ENCODE results near the gene SLC35D2.
"Not testable (repeated sequence)": the region's sequence is repeated elsewhere in the genome, so short reads cannot be mapped to it uniquely, and the experiment has no call there.

The SLC35D2 gene

GRCh38 chr9:96400132-96400910 is 16.8 kb upstream of the SLC35D2 start:
- DNase-seq (ENCODE audit: low read depth, low spot score) = no peak

- no peak for DNase-seq (ENCODE audit: low read depth, low spot score)
Measured at GRCh38 chr9:96399325-96399633, 15.8 kb upstream of the SLC35D2 start.

GRCh38 chr9:96398582-96399324 is 15.2 kb upstream of the SLC35D2 start:
- no peak for DNase-seq (ENCODE audit: low read depth, low spot score)

GRCh38 chr9:96395964-96396363 is 12.5 kb upstream of the SLC35D2 start:
- DNase-seq (ENCODE audit: low read depth, low spot score) = no peak

- no peak for DNase-seq (ENCODE audit: low read depth, low spot score)
Measured at GRCh38 chr9:96394832-96395496, 11.5 kb upstream of the SLC35D2 start.

GRCh38 chr9:96392263-96392662 is 8.8 kb upstream of the SLC35D2 start:
- DNase-seq (ENCODE audit: low read depth, low spot score) = no peak

GRCh38 chr9:96391021-96391765 is 7.7 kb upstream of the SLC35D2 start:
- DNase-seq (ENCODE audit: low read depth, low spot score) = no peak

- no peak for DNase-seq (ENCODE audit: low read depth, low spot score)
Measured at GRCh38 chr9:96388144-96388543, 4.6 kb upstream of the SLC35D2 start.

GRCh38 chr9:96386157-96386556 is 2.6 kb upstream of the SLC35D2 start:
- DNase-seq (ENCODE audit: low read depth, low spot score) = no peak

GRCh38 chr9:96382839-96383164 is 709 bp downstream of the SLC35D2 start:
- DNase-seq (ENCODE audit: low read depth, low spot score) = no peak

GRCh38 chr9:96382175-96382574 is 1.3 kb downstream of the SLC35D2 start:
- no peak for DNase-seq (ENCODE audit: low read depth, low spot score)

- no peak for DNase-seq (ENCODE audit: low read depth, low spot score)
Measured at GRCh38 chr9:96381696-96382095, 1.8 kb downstream of the SLC35D2 start.

GRCh38 chr9:96381125-96381524 is 2.4 kb downstream of the SLC35D2 start:
- no peak for DNase-seq (ENCODE audit: low read depth, low spot score)

- peak; percentile 45 for DNase-seq (ENCODE audit: low read depth, low spot score)
Measured at GRCh38 chr9:96379461-96379860, 4.0 kb downstream of the SLC35D2 start.

- DNase-seq (ENCODE audit: low read depth, low spot score) = no peak
Measured at GRCh38 chr9:96378187-96378586, 5.3 kb downstream of the SLC35D2 start.

GRCh38 chr9:96376891-96377874 is 6.3 kb downstream of the SLC35D2 start:
- DNase-seq (ENCODE audit: low read depth, low spot score) = peak; percentile 72

- not testable (repeated sequence) for DNase-seq (ENCODE audit: low read depth, low spot score)
Measured at GRCh38 chr9:96375507-96375906, 8.0 kb downstream of the SLC35D2 start.

- DNase-seq (ENCODE audit: low read depth, low spot score) = no peak
Measured at GRCh38 chr9:96367943-96368342, 15.6 kb downstream of the SLC35D2 start.

GRCh38 chr9:96363175-96363967 is 20.1 kb downstream of the SLC35D2 start:
- DNase-seq (ENCODE audit: low read depth, low spot score) = no peak

GRCh38 chr9:96362119-96362518 is 21.4 kb downstream of the SLC35D2 start:
- not testable (repeated sequence) for DNase-seq (ENCODE audit: low read depth, low spot score)

Data from astrocyte of the hippocampus (primary cell).